WTC11 (cell line): ENCODE results near the gene FGF11. TPM values are rescaled to one million over a fixed set of nuclear protein-coding genes. Genes with fewer than 3 reads are reported as not detected.

Source experiments
- ATAC-seq: fragments of 200-7000 bp; cut with Tn5 transposase; 2 replicates; pipeline ENCODE4 v1.10.0; 2021; ENCODE audit warnings: mild to moderate bottlenecking, moderate library complexity
- CTCF ChIA-PET: fragments of 300-600 bp; sonication (Branson Sonifier 250); formaldehyde crosslinking; loops from one replicate; lab custom pipeline; 2021; ENCODE audit warnings: antibody characterized with exemption; lab: Charles Lee
- POLR2A ChIA-PET: fragments of 350-600 bp; sonication (Branson Sonifier 250); formaldehyde crosslinking; loops from one replicate; lab custom pipeline; 2021; ENCODE audit warnings: antibody characterized with exemption; lab: Charles Lee
- DNase-seq: peaks from one replicate; pipeline ENCODE4 v3.0.0; 2021; ENCODE audit warnings: low spot score
- H3K27ac Mint-ChIP-seq: 2 replicates; pipeline ENCODE4 v1.8.0; 2021; ENCODE audit warnings: mixed read lengths
- H3K27me3 Mint-ChIP-seq: 2 replicates; pipeline ENCODE4 v1.8.0; 2021; ENCODE audit warnings: low read depth, mild to moderate bottlenecking, moderate library complexity, mixed read lengths
- H3K36me3 Mint-ChIP-seq: 2 replicates; pipeline ENCODE4 v1.8.0; 2021; ENCODE audit warnings: mixed read lengths
- H3K4me1 Mint-ChIP-seq: 2 replicates; pipeline ENCODE4 v1.8.0; 2022; ENCODE audit warnings: mixed read lengths
- H3K4me3 Mint-ChIP-seq: 2 replicates; pipeline ENCODE4 v1.8.0; 2021; ENCODE audit warnings: mild to moderate bottlenecking, moderate library complexity, mixed read lengths
- H3K9me3 Mint-ChIP-seq: 2 replicates; pipeline ENCODE4 v1.8.0; 2021; ENCODE audit warnings: mixed read lengths
- AFF4 ChIP-seq: sonication (generic); formaldehyde crosslinking; IDR thresholded peaks from 2 replicates; pipeline ENCODE4 v1.8.1; 2023; ENCODE audit warnings: mild to moderate bottlenecking, missing genetic modification reagents, borderline replicate concordance
- CREB1 ChIP-seq: sonication (generic); formaldehyde crosslinking; IDR thresholded peaks from 2 replicates; pipeline ENCODE4 v1.8.0; 2023; ENCODE audit warnings: mild to moderate bottlenecking, missing genetic modification reagents
- E2F1 ChIP-seq: sonication (generic); formaldehyde crosslinking; IDR thresholded peaks from 2 replicates; pipeline ENCODE4 v1.8.0; 2022; ENCODE audit warnings: mild to moderate bottlenecking, missing genetic modification reagents
- ETV6 ChIP-seq: sonication (generic); formaldehyde crosslinking; IDR thresholded peaks from 2 replicates; pipeline ENCODE4 v1.8.1; 2022; ENCODE audit warnings: mild to moderate bottlenecking, missing genetic modification reagents
- FOXK1 ChIP-seq: sonication (generic); formaldehyde crosslinking; IDR thresholded peaks from 2 replicates; pipeline ENCODE4 v1.8.0; 2022; ENCODE audit warnings: mild to moderate bottlenecking, moderate library complexity, missing genetic modification reagents
- FOXP1 ChIP-seq: sonication (generic); formaldehyde crosslinking; IDR thresholded peaks from 2 replicates; pipeline ENCODE4 v1.8.0; 2022; ENCODE audit warnings: missing genetic modification reagents, mild to moderate bottlenecking, moderate library complexity, borderline replicate concordance
- GABPB1 ChIP-seq: sonication (generic); formaldehyde crosslinking; IDR thresholded peaks from 2 replicates; pipeline ENCODE4 v1.8.1; 2023; ENCODE audit warnings: mild to moderate bottlenecking, missing genetic modification reagents
- HMGXB4 ChIP-seq: sonication (generic); formaldehyde crosslinking; IDR thresholded peaks from 2 replicates; pipeline ENCODE4 v1.8.1; 2023; ENCODE audit warnings: mild to moderate bottlenecking, moderate library complexity, missing genetic modification reagents
- JAZF1 ChIP-seq: fragments of 250-450 bp; sonication (Bioruptor Pico); IDR thresholded peaks from 2 replicates; pipeline ENCODE4 v1.9.0; 2021; ENCODE audit warnings: moderate library complexity, mild to moderate bottlenecking, inconsistent platforms
- MAX ChIP-seq: sonication (generic); formaldehyde crosslinking; IDR thresholded peaks from 2 replicates; pipeline ENCODE4 v1.8.0; 2022; ENCODE audit warnings: mild to moderate bottlenecking, missing genetic modification reagents
- MYBL2 ChIP-seq: sonication (generic); formaldehyde crosslinking; IDR thresholded peaks from 2 replicates; pipeline ENCODE4 v1.8.1; 2023; ENCODE audit warnings: mild to moderate bottlenecking, moderate library complexity, missing genetic modification reagents
- NFATC4 ChIP-seq: fragments of 250-450 bp; sonication (Bioruptor Pico); IDR thresholded peaks from 2 replicates; pipeline ENCODE4 v1.9.0; 2021; ENCODE audit warnings: mild to moderate bottlenecking
- NFYB ChIP-seq: sonication (generic); formaldehyde crosslinking; conservative IDR thresholded peaks from 2 replicates; pipeline ENCODE4 v1.8.0; 2022; ENCODE audit warnings: low read depth, missing genetic modification reagents
- NR3C1 ChIP-seq: sonication (generic); formaldehyde crosslinking; conservative IDR thresholded peaks from 2 replicates; pipeline ENCODE4 v1.8.1; 2023; ENCODE audit warnings: low read depth, mild to moderate bottlenecking, missing genetic modification reagents
- PREB ChIP-seq: sonication (generic); formaldehyde crosslinking; IDR thresholded peaks from 2 replicates; pipeline ENCODE4 v1.8.1; 2022; ENCODE audit warnings: mild to moderate bottlenecking, missing genetic modification reagents, moderate library complexity, borderline replicate concordance
- RELA ChIP-seq: sonication (generic); formaldehyde crosslinking; IDR thresholded peaks from 2 replicates; pipeline ENCODE4 v1.8.1; 2022; ENCODE audit warnings: missing genetic modification reagents, mild to moderate bottlenecking, borderline replicate concordance
- TP53 ChIP-seq: sonication (generic); formaldehyde crosslinking; IDR thresholded peaks from 2 replicates; pipeline ENCODE4 v1.8.1; 2023; ENCODE audit warnings: mild to moderate bottlenecking, missing genetic modification reagents
- ZMAT4 ChIP-seq: fragments of 250-450 bp; sonication (Bioruptor Pico); IDR thresholded peaks from 2 replicates; pipeline ENCODE4 v1.9.0; 2021; ENCODE audit warnings: mild to moderate bottlenecking
- ZNF219 ChIP-seq: sonication (generic); formaldehyde crosslinking; IDR thresholded peaks from 2 replicates; pipeline ENCODE4 v1.8.0; 2023; ENCODE audit warnings: missing genetic modification reagents, mild to moderate bottlenecking, borderline replicate concordance
- ZNF232 ChIP-seq: sonication (generic); formaldehyde crosslinking; IDR thresholded peaks from 2 replicates; pipeline ENCODE4 v1.8.0; 2022; ENCODE audit warnings: mild to moderate bottlenecking, missing genetic modification reagents
- ZSCAN18 ChIP-seq: fragments of 250-450 bp; sonication (Bioruptor Pico); IDR thresholded peaks from 2 replicates; pipeline ENCODE4 v2.1.2; 2022; ENCODE audit warnings: mild to moderate bottlenecking, moderate library complexity
- total RNA-seq: library from RNA; stranded (reverse); gene quantifications from 3 replicates; pipeline ENCODE4 v1.2.3, GENCODE V29; 2021

Gene FGF11
- total RNA-seq, 1 experiment from 2014 or later: 19.8 TPM

- Mint-ChIP-seq H3K4me3 (peak overlapping the region; percentile 80), H3K4me1 (peaks cover 27% of the 10 kb centered on the region), H3K27ac (peak overlapping the region; percentile 85), H3K27me3 (no peaks in the 10 kb centered on the region; the same call in 1 of the 2 replicates), H3K9me3 (no peaks in the 10 kb centered on the region), H3K36me3 (peaks cover 4% of the 10 kb centered on the region)
- TF ChIP-seq JAZF1 (CRISPR knock-in tag) (no peak), CREB1 (CRISPR knock-in tag) (0 out of 2 replicates have a peak, but pooled peaks have one; percentile 17), MYBL2 (CRISPR knock-in tag) (peak; percentile 84; the same call in 1 of the 2 replicates), ZNF219 (CRISPR knock-in tag) (no peak)
- ATAC-seq (peak; percentile 16), DNase-seq (no peak)
- ChIA-PET CTCF (interaction anchor here (0.6 to 3.3 kb wide), 39 partner anchors 9 to 1523 kb away, joined by 3 to 59 read pairs (median 5); partner anchors contain the start of genes ACAP1, CHRNB1, KCTD11 and NEURL4), POLR2A (interaction anchor here (0.6 to 2.5 kb wide), 20 partner anchors 10 to 186 kb away, joined by 3 to 38 read pairs (median 4); partner anchors contain the start of genes ACAP1, CHRNB1, NEURL4 and PLSCR3)
Measured at GRCh38 chr17:7403727-7403976, 35.7 kb upstream of the FGF11 start.

- ChIA-PET CTCF (interaction anchor here (0.6 to 3.3 kb wide), 40 partner anchors 10 to 1522 kb away, joined by 3 to 59 read pairs (median 5); partner anchors contain the start of genes ACAP1, CHRNB1, KCTD11 and NEURL4), POLR2A (interaction anchor here (0.6 to 2.5 kb wide), 21 partner anchors 9 to 185 kb away, joined by 3 to 38 read pairs (median 4); partner anchors contain the start of genes ACAP1, CHRNB1, NEURL4 and PLSCR3)
- Mint-ChIP-seq H3K36me3 (peaks cover 7% of the 10 kb centered on the region), H3K27ac (peak within 1 kb of the TSS; percentile 85), H3K4me3 (peak within 1 kb of the TSS; percentile 84), H3K4me1 (peaks cover 29% of the 10 kb centered on the region), H3K9me3 (no peaks in the 10 kb centered on the region), H3K27me3 (no peaks in the 10 kb centered on the region; the same call in 1 of the 2 replicates)
- DNase-seq (peak; percentile 99), ATAC-seq (peak; percentile 87)
- TF ChIP-seq FOXP1 (CRISPR knock-in tag): peak; percentile 66; the same call in 1 of the 2 replicates
- TF ChIP-seq NFATC4: no peak
- peak; percentile 25; the same call in 1 of the 2 replicates for TF ChIP-seq HMGXB4 (CRISPR knock-in tag)
- TF ChIP-seq GABPB1 (CRISPR knock-in tag): no peak
- peak; percentile 77 for TF ChIP-seq NFYB (CRISPR knock-in tag)
- no peak for TF ChIP-seq AFF4 (CRISPR knock-in tag)
- TF ChIP-seq TP53 (CRISPR knock-in tag): no peak
- no peak for TF ChIP-seq NR3C1 (CRISPR knock-in tag)
- no peak for TF ChIP-seq ZNF232
- no peak for TF ChIP-seq RELA (CRISPR knock-in tag)
- TF ChIP-seq MAX (CRISPR knock-in tag): 0 out of 2 replicates have a peak, but pooled peaks have one; percentile 12
- TF ChIP-seq E2F1 (CRISPR knock-in tag): no peak
- no peak for TF ChIP-seq PREB (CRISPR knock-in tag)
- no peak for TF ChIP-seq FOXK1 (CRISPR knock-in tag)
- no peak for TF ChIP-seq ZSCAN18
- TF ChIP-seq ETV6 (CRISPR knock-in tag): no peak
- TF ChIP-seq ZMAT4 (CRISPR knock-in tag): no peak
Measured at GRCh38 chr17:7403977-7404736, 35.2 kb upstream of the FGF11 start, which contains the start of gene TMEM256. TMEM256 (minus strand) TSS chr17:7404097; CDS start chr17:7404084, 13 bp downstream.
